ENCODE measurements around the gene DRD3.

GRCh38 chr3:114213292-114213626 is 34.4 kb upstream of the DRD3 start:
- TF ChIP-seq POLR2A (IDR thresholded peaks at IDR 0.05) (no peak), EP300 (IDR thresholded peaks at IDR 0.05) (no peak), POLR2AphosphoS5 (IDR thresholded peaks at IDR 0.05) (no peak)
- TF ChIP-seq, protein P1, sequence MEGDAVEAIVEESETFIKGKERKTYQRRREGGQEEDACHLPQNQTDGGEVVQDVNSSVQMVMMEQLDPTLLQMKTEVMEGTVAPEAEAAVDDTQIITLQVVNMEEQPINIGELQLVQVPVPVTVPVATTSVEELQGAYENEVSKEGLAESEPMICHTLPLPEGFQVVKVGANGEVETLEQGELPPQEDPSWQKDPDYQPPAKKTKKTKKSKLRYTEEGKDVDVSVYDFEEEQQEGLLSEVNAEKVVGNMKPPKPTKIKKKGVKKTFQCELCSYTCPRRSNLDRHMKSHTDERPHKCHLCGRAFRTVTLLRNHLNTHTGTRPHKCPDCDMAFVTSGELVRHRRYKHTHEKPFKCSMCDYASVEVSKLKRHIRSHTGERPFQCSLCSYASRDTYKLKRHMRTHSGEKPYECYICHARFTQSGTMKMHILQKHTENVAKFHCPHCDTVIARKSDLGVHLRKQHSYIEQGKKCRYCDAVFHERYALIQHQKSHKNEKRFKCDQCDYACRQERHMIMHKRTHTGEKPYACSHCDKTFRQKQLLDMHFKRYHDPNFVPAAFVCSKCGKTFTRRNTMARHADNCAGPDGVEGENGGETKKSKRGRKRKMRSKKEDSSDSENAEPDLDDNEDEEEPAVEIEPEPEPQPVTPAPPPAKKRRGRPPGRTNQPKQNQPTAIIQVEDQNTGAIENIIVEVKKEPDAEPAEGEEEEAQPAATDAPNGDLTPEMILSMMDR (IDR thresholded peaks at IDR 0.05) = no peak
